ENCODE results near the gene WDR1. TPM values are rescaled to one million over a fixed set of nuclear protein-coding genes. Genes with fewer than 3 reads are reported as not detected.

Gene WDR1
- polyA plus RNA-seq, 1 of the 3 experiments (the other 2 are of a cell fraction): 310 TPM

GRCh38 chr4:10106421-10107039 lies 10.1 kb downstream of the WDR1 start (continued):
- no peak for TF ChIP-seq REST (IDR thresholded peaks at IDR 0.05; ENCODE audit: low read depth, low read length)
- no peak for TF ChIP-seq RAD21 (IDR thresholded peaks at IDR 0.05; ENCODE audit: low read length)
- TF ChIP-seq RCOR1 (IDR thresholded peaks at IDR 0.05; ENCODE audit: low read length): no peak
- 0 out of 2 replicates have a peak, but pooled peaks have one; percentile 31 for TF ChIP-seq TEAD4 (IDR thresholded peaks at IDR 0.05; ENCODE audit: borderline replicate concordance, insufficient read depth)
- TF ChIP-seq USF2 (IDR thresholded peaks at IDR 0.05; ENCODE audit: borderline replicate concordance, low read depth, low read length): no peak
- TF ChIP-seq EZH2phosphoT487 (IDR thresholded peaks at IDR 0.05; ENCODE audit: borderline replicate concordance, low read depth): no peak
- TF ChIP-seq TCF12 (IDR thresholded peaks at IDR 0.05): peak; percentile 79
- no peak for TF ChIP-seq YY1 (IDR thresholded peaks at IDR 0.05; ENCODE audit: low read depth)
- peak; percentile 26 for TF ChIP-seq GABPA (IDR thresholded peaks at IDR 0.05; ENCODE audit: low read depth)
- peak; percentile 20; the same call in 1 of the 2 replicates for TF ChIP-seq ELF1 (IDR thresholded peaks at IDR 0.05)
- TF ChIP-seq RFX5 (IDR thresholded peaks at IDR 0.05; ENCODE audit: low read length): no peak
- TF ChIP-seq FOXM1 (IDR thresholded peaks at IDR 0.05; ENCODE audit: low read depth): no peak
- peak; percentile 88 for TF ChIP-seq MAX (IDR thresholded peaks at IDR 0.05; ENCODE audit: low read depth)
- no peak for TF ChIP-seq IRF3 (IDR thresholded peaks at IDR 0.05; ENCODE audit: low read depth, low read length)
- TF ChIP-seq SMC3 (IDR thresholded peaks at IDR 0.05; ENCODE audit: low read depth, low read length): no peak
- peak in 1 of 2 experiments; percentile 50; a peak in 1 of 4 replicates for TF ChIP-seq EP300 (IDR thresholded peaks at IDR 0.05; ENCODE audit: borderline replicate concordance in 1 of 2, low read depth in 1 of 2, low read length in 1 of 2)
- TF ChIP-seq CTCF (IDR thresholded peaks at IDR 0.05): no peak
- peak; percentile 78; the same call in 1 of the 2 replicates for TF ChIP-seq RXRA (IDR thresholded peaks at IDR 0.05; ENCODE audit: borderline replicate concordance, low read depth)
- TF ChIP-seq TAF1 (IDR thresholded peaks at IDR 0.05; ENCODE audit: borderline replicate concordance, low read depth, low read length): peak; percentile 14; the same call in 1 of the 2 replicates
- no peak for TF ChIP-seq ZBTB33 (IDR thresholded peaks at IDR 0.05; ENCODE audit: borderline replicate concordance, low read depth)
- TF ChIP-seq JUND (IDR thresholded peaks at IDR 0.05): peak; percentile 90
- peak; percentile 72 for TF ChIP-seq NFIC (IDR thresholded peaks at IDR 0.05; ENCODE audit: borderline replicate concordance)
- peak; percentile 45; the same call in 1 of the 2 replicates for TF ChIP-seq POLR2AphosphoS5 (IDR thresholded peaks at IDR 0.05; ENCODE audit: low read depth, low read length)

Data from SK-N-SH (cell line).